ENCODE data around the gene DDC. TPM values are rescaled to one million over a fixed set of nuclear protein-coding genes. Genes with fewer than 3 reads are reported as not detected.

DDC gene
- total and polyA plus RNA-seq, 7 donors, result 0.10 to 1.7 (median 0.59) TPM

- 73 to 85% (median 78%) methylated on average over 3 of the region's 3 CpGs for WGBS, 3 donors
- DNase-seq (no peak), ATAC-seq (no peak)
- intact Hi-C loops (cut with DNase I), result no loop called here
- no peaks in the 10 kb centered on the region for H3K27me3 ChIP-seq (ENCODE audit: insufficient read depth in 3 of 3, low read length in 2 of 3)
- no peaks in the 10 kb centered on the region for H3K4me1 ChIP-seq
- no peaks in the 10 kb centered on the region for H3K36me3 ChIP-seq (ENCODE audit: insufficient read depth in 1 of 2, low read depth in 1 of 2)
- TF ChIP-seq CTCF (IDR thresholded peaks at IDR 0.05), result no peak
- H3K27ac ChIP-seq, result no peak overlapping the region
- no peaks in the 10 kb centered on the region for H3K9me3 ChIP-seq
- H3K4me3 ChIP-seq, result no peak overlapping the region
Measured at GRCh38 chr7:50428911-50429310, 136.3 kb downstream of the DDC start.

- TF ChIP-seq CTCF (IDR thresholded peaks at IDR 0.05), result no peak
- DNase-seq (no peak), ATAC-seq (no peak)
- no peaks in the 10 kb centered on the region for H3K36me3 ChIP-seq (ENCODE audit: insufficient read depth in 1 of 2, low read depth in 1 of 2)
- intact Hi-C loops (cut with DNase I), result no loop called here
- H3K4me1 ChIP-seq, result no peaks in the 10 kb centered on the region
- WGBS, 3 donors, result 83 to 85% (median 84%) methylated on average over 2 of the region's 2 CpGs
- H3K27ac ChIP-seq, result no peak overlapping the region
- no peaks in the 10 kb centered on the region for H3K27me3 ChIP-seq (ENCODE audit: insufficient read depth in 3 of 3, low read length in 2 of 3)
- no peak overlapping the region for H3K4me3 ChIP-seq
- H3K9me3 ChIP-seq, result no peaks in the 10 kb centered on the region
Measured at GRCh38 chr7:50427518-50427917, 137.7 kb downstream of the DDC start.

- Histone ChIP-seq H3K9me3 (no peaks in the 10 kb centered on the region), H3K4me3 (no peak overlapping the region), H3K27me3 (ENCODE audit: insufficient read depth in 3 of 3, low read length in 2 of 3) (no peaks in the 10 kb centered on the region), H3K36me3 (ENCODE audit: insufficient read depth in 1 of 2, low read depth in 1 of 2) (no peaks in the 10 kb centered on the region), H3K27ac (no peak overlapping the region), H3K4me1 (no peaks in the 10 kb centered on the region)
- ATAC-seq (no peak), DNase-seq (no peak)
- no peak for TF ChIP-seq CTCF (IDR thresholded peaks at IDR 0.05)
- 90 to 92% (median 90%) methylated on average over 5 of the region's 5 CpGs for WGBS, 3 donors
- intact Hi-C loops (cut with DNase I), result no loop called here
Measured at GRCh38 chr7:50426280-50427045, 138.7 kb downstream of the DDC start.

- Histone ChIP-seq H3K4me1 (no peaks in the 10 kb centered on the region), H3K27ac (no peak overlapping the region), H3K4me3 (no peak overlapping the region), H3K9me3 (no peaks in the 10 kb centered on the region), H3K27me3 (ENCODE audit: insufficient read depth in 3 of 3, low read length in 2 of 3) (no peaks in the 10 kb centered on the region), H3K36me3 (ENCODE audit: insufficient read depth in 1 of 2, low read depth in 1 of 2) (no peaks in the 10 kb centered on the region)
- no peak for ATAC-seq
- DNase-seq, result no peak
- WGBS, 3 donors, result 85 to 90% (median 87%) methylated on average over 6 of the region's 6 CpGs
- no peak for TF ChIP-seq CTCF (IDR thresholded peaks at IDR 0.05)
- intact Hi-C loops (cut with DNase I), result no loop called here
Measured at GRCh38 chr7:50425318-50425717, 139.9 kb downstream of the DDC start.

GRCh38 chr7:50423860-50424259, 141.3 kb downstream of the DDC start:
- Histone ChIP-seq H3K4me3 (no peak overlapping the region), H3K27ac (no peak overlapping the region), H3K4me1 (no peaks in the 10 kb centered on the region), H3K27me3 (ENCODE audit: insufficient read depth in 3 of 3, low read length in 2 of 3) (no peaks in the 10 kb centered on the region), H3K9me3 (no peaks in the 10 kb centered on the region), H3K36me3 (ENCODE audit: insufficient read depth in 1 of 2, low read depth in 1 of 2) (no peaks in the 10 kb centered on the region)
- ATAC-seq (no peak), DNase-seq (no peak)
- no peak for TF ChIP-seq CTCF (IDR thresholded peaks at IDR 0.05)
- intact Hi-C loops (cut with DNase I), result loop anchor here in 1 of 2 donors (5.0 kb wide), 1 partner anchor 217 kb away; no protein-coding TSS in a partner anchor
- 47 to 67% (median 49%) methylated on average over 4 of the region's 4 CpGs for WGBS, 3 donors
